ENCODE results near the gene SAMD14. TPM values are rescaled to one million over a fixed set of nuclear protein-coding genes. Genes with fewer than 3 reads are reported as not detected.

The SAMD14 gene
- total RNA-seq, 1 experiment from 2014 or later, result not detected

DNA sequence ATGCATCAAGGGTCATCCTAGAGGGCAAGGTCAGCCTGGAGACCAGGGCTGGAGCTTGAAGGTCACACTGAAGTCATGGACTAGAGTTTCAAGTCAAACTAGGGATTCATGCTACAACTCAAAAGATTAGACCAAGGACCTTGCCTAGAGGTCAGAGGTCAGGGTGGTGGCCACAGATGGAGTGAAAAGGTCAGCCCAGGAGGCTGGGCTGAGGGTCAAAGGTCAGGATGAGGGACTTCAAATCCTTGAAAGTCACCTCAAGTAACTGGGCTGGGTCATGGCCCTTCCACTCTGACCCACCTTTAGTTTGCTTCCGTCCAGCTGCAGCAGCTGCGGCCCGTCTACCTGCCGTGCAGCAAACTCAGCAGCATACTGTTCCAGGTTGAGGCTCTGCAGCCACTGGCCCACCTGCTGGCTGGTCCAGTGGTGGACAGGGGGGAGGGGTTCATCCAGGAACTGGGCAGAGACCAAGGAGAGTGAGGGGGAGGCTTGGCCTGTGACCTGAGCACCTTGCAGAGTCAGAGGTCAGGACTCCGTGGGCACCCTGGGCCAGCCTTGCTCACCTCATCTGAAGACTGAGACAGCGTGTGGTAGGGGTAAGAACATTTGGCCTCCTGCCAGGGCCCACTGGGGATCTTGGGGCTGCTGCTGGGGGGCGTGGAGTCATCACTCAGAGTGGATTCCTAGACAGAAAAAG, 16.2 kb downstream of the SAMD14 start:
- DNase-seq (ENCODE audit: low read depth), result no peak

DNA sequence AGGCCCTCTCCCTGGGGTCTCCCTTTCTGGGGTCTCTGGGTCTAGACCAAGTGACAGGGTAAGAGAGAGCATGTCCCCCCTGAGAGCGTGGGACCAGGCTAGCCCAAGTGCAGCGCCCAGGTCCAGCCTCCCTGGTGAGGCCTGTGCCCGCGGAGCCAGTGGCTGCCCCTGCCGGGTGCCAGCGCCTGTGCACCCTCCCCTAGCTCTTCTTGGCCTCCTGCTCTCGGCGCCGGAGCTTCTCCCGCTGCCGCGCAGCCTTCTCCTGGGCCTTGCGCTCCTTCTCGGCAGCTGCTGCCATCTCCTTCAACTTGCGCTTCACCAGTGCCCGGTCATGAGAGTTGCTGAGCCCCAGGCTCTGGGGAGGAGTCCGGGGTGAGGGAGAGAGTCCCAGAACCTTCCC, 17.3 kb downstream of the SAMD14 start:
- no peak for DNase-seq (ENCODE audit: low read depth)

- DNase-seq (ENCODE audit: low read depth), result no peak
Observed at GRCh38 chr17:50111673-50112655, 18.0 kb downstream of the SAMD14 start.

DNA sequence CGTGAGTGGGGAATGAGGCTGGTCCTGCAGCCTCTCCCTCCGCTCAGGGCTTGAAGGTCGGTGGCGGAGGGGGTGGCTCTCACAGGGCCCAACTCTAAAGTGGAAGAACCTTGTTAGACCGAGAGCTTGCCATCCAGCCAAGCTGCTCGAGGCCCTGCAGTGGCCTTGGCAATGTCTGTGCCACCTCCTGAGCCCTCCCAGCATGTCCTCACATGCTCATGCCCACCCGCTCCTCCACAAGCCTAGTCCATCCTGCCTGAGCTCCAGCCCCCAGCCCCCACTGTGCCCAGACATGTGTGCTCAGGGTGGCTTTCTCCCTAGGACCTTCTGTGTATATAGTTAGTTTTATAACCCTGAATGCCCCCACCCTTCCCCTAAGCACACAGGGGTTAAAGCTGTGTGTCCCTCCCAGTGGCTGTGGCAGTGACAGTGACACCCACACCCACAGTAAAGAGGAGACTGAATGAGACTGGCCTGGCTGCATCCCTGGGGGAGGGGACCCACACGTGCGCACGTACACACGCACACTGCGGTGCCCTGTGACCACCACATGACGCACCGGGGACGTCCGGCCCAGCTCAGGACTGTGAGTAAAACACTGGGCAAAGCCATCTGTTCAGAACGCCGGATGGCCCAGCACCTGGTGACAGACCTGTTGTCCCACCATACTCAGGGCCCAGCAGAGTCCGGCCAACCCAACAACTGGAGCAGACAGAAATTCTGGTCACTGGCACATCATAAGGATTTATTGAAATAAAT, 19.2 kb downstream of the SAMD14 start:
- DNase-seq (ENCODE audit: low read depth), result no peak

DNA sequence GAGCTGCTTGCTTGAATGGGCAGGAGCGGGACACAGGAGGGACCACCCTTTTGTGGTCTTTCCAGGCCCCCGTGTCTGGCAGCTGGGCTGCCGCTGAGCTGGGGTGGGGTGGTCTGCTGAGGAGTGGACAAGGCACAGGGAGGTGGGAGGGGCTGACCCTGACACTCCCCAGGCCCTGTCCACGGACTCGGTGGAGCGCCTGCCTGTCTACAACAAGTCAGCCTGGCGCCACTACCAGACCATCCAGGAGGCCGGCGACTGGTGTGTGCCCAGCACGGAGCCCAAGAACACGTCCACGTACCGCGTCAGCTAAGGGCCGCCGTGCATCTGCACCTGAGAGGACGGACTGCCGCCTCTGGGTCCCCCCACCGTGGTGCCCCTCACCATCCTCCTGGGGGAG, 20.2 kb downstream of the SAMD14 start:
- no peak for DNase-seq (ENCODE audit: low read depth)

DNA sequence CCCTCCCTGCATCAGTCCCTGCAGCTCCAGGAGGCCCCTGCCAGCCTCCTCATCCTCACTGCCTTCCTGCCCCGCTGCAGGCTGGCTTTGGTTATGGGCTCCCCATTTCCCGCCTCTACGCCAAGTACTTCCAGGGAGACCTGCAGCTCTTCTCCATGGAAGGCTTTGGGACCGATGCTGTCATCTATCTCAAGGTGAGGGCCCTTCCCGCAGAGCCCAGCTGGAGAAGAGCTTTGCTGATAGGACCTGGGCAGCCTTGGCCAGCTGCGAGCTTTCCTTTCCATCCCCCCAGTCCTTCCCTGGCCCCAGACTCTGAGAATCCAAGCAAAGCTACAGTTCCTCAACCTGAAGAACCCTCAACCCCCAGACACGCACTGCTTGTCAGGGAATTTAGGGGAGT, 20.8 kb downstream of the SAMD14 start:
- DNase-seq (ENCODE audit: low read depth), result no peak

- DNase-seq (ENCODE audit: low read depth), result no peak
Observed at GRCh38 chr17:50108556-50108955, 21.4 kb downstream of the SAMD14 start.

GRCh38 chr17:50107790-50108414, 22.1 kb downstream of the SAMD14 start:
- DNase-seq (ENCODE audit: low read depth), result peak; percentile 71

DNA sequence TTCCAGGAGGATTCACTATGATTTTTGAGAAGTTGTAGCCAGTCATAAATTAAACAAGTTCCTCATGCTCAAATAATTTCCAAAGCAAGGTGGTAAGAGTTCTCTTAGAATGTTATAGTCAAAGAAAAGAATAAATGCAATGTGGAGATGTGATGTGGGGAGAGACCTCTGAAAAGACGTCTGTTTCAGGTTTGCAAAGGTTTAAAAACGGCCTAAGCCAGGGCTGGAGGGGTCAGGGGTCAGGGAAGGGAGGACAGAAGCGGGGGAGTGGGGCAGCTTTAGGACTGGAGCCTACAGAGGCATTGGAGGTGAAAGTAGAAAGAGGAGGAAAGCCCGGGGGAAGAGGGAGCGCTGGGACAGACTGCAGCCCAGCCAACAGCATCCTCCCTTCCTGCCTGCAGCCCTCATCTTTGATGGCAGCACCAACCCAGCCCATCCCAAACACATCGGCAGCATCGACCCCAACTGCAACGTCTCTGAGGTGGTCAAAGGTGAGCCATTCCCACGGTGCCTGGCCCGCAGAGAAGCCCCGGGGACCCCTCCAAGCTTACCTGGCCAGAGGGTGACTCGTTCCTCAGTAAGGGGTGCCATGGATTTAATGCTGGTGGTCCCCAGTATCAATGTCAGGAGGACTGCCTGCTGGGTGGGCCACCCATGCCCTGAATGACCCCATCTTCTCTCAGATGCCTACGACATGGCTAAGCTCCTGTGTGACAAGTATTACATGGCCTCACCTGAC, 23.4 kb downstream of the SAMD14 start:
- DNase-seq (ENCODE audit: low read depth), result no peak

DNA sequence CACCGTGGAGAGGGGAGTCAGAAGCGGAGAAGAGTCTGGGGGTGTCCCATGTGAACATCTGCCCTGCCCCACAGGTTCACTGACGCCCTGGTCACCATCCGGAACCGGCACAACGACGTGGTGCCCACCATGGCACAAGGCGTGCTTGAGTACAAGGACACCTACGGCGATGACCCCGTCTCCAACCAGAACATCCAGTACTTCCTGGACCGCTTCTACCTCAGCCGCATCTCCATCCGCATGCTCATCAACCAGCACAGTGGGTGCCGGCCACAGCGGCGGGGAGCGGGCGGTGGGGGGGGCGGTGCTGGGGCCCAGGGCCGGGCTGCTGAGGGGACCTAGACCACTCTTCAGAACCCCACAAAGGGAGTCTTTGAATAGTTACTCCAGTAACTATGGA, 24.1 kb downstream of the SAMD14 start:
- DNase-seq (ENCODE audit: low read depth), result no peak

DNA sequence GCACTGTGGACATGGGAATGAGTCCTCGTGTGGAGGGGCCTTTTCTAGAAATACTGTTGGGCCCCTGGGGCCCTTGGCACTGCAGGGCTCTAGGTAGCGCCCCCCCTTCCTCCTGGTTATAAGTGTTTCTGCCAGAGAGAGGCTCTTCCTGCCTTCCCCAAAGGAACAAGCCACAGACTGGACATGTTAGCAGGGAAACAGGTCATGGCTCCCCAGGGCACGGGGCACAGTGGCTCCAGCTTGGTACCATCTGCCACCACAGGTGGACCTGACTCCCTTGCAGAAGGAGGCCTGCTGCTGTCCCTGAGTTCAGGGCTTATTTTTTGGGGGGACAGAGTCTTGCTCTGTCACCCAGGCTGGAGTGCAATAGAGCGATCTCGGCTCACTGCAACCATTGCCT, 26.0 kb downstream of the SAMD14 start:
- DNase-seq (ENCODE audit: low read depth), result no peak

GRCh38 chr17:50103252-50103651, 26.7 kb downstream of the SAMD14 start:
- DNase-seq (ENCODE audit: low read depth), result no peak

GRCh38 chr17:50102164-50102991, 27.6 kb downstream of the SAMD14 start:
- DNase-seq (ENCODE audit: low read depth), result no peak

GRCh38 chr17:50101346-50102163, 28.4 kb downstream of the SAMD14 start:
- DNase-seq (ENCODE audit: low read depth), result no peak

DNA sequence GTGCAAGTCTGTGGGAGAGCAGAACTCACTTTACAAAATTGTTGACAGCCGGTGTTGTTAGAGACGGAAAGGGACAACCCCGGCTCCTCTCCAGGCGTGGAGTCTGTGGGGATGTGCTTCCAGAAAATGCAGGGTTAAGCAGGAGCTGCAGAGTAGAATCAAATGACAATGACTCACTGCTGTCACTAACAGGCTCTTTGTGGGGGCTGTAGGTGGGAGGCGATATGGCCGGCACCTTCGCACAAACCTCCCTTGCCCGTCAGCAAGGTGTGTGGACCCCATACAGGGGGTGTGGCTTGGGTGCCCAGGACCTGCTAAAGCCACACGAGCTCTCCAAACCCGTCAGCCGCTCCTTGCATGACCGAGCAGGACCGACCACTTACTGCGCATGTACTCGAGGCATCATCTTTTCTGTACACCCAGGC, 29.0 kb downstream of the SAMD14 start:
- DNase-seq (ENCODE audit: low read depth), result no peak

DNA sequence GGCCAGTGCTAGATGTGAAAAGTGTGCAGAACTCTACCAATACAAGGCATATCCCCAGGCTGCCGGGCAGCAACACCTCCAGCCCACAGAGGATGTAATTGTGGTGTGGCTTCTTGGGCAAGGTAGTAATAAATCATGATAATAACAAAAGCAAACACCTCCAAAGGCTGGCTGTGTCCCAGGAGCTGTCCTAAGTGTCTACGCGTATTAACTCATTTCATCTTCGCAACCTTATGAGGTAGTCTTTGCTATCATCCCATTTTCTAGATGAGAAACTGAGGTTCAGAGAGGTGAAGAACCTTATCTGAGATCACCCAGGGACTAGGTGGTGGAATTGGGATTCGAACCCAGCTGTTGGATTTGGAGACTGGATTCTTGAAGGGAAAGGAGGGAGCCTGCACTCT, 29.5 kb downstream of the SAMD14 start:
- DNase-seq (ENCODE audit: low read depth), result no peak

DNA sequence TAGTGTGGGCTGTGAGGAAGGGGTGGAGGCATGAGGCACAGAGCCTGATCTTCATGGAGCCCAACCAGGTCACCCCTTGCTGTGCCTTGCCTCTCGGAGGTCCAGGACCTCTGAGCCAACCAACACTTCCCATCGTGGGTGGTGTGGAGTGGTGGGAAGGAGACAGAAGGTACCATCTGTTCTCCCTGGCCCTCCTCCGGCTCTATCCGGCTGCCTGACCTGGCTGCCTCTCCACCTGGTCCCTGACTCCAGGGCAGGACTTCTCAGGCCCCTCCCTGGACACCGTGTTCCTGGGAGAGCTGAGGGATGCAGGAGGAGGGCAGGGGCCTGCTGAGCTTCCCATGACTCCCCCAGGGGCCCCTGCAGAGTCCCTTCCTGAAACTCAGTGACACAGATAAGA, 31.0 kb downstream of the SAMD14 start:
- DNase-seq (ENCODE audit: low read depth), result no peak

- DNase-seq (ENCODE audit: low read depth), result no peak
Observed at GRCh38 chr17:50098583-50098982, 31.4 kb downstream of the SAMD14 start.

DNA sequence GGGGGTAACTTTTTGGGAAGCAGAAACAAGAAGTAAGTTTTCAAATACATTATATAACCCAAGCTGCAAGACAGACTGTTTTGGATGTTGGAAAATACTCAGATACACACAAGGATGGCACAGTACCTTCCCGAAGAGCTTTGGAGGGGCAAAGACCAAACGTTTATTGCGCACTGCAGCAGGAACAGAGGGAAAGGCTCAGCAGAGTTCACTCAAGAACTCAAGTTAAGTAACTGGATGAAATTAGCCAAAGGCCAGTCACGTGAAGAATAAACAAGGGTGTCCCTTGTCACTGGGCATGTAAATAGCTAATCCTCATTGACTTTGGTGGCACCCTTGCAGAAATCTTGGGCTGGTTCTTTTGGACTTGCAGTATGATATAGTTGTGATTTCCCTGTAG, 32.0 kb downstream of the SAMD14 start:
- no peak for DNase-seq (ENCODE audit: low read depth)
